GM12891 (cell line): ENCODE measurements around the gene PDGFD.

Experiments used
- POLR2A ChIP-seq: IDR thresholded peaks from 2 replicates; pipeline ENCODE4 v1.6.1; 2011; ENCODE audit warnings: low read depth, low read length, control low read depth
- SPI1 ChIP-seq: IDR thresholded peaks from 2 replicates; pipeline ENCODE4 v1.6.1; 2011; ENCODE audit warnings: low read depth, low read length, control low read depth

- TF ChIP-seq SPI1 (no peak), POLR2A (no peak)
Measured at GRCh38 chr11:104124979-104125378, 39.0 kb downstream of the PDGFD start.
